Measurements from ENCODE around the gene BST1. TPM values are rescaled to one million over a fixed set of nuclear protein-coding genes. Genes with fewer than 3 reads are reported as not detected.

The BST1 gene
- polyA plus RNA-seq, 1 experiment, result 27.6 TPM

DNA sequence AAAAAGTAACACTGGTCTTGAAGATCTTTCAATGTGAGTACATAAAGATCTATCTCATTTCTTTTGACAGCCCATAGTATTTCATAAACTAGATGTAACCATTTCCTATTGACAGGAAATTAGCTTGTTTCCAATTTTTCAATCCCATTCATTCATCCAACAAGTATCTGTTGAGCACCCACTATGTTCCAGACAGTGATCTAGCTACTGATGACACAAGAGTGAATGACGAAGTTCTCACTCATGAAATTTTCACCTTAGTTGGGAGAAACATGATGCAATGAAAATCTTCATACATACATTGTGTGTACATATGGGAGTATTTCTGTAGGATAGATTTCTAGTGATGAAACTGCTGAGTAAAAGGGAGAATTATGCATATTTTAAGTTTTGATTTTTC, 76.9 kb downstream of the BST1 start:
- CTCF ChIA-PET, result interaction anchor here (0.6 to 2.1 kb wide), 7 partner anchors 9 to 487 kb away, joined by 3 to 9 read pairs (median 5); no protein-coding TSS in a partner anchor
- Histone ChIP-seq H3K27me3 (ENCODE audit: control insufficient read depth, insufficient read depth, low read length) (peaks cover 50% of the 10 kb centered on the region), H3K9me3 (ENCODE audit: control insufficient read depth, insufficient read depth, low read length) (no peaks in the 10 kb centered on the region), H3K4me3 (ENCODE audit: low read depth, low read length) (no peak overlapping the region), H3K27ac (ENCODE audit: low read depth, low read length) (no peak overlapping the region)
- POLR2A ChIA-PET, result no interaction called here
- DNase-seq (ENCODE audit: low read depth, low spot score), result no peak
- TF ChIP-seq, protein P1, sequence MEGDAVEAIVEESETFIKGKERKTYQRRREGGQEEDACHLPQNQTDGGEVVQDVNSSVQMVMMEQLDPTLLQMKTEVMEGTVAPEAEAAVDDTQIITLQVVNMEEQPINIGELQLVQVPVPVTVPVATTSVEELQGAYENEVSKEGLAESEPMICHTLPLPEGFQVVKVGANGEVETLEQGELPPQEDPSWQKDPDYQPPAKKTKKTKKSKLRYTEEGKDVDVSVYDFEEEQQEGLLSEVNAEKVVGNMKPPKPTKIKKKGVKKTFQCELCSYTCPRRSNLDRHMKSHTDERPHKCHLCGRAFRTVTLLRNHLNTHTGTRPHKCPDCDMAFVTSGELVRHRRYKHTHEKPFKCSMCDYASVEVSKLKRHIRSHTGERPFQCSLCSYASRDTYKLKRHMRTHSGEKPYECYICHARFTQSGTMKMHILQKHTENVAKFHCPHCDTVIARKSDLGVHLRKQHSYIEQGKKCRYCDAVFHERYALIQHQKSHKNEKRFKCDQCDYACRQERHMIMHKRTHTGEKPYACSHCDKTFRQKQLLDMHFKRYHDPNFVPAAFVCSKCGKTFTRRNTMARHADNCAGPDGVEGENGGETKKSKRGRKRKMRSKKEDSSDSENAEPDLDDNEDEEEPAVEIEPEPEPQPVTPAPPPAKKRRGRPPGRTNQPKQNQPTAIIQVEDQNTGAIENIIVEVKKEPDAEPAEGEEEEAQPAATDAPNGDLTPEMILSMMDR (IDR thresholded peaks at IDR 0.05; ENCODE audit: low read depth, low read length), result no peak

DNA sequence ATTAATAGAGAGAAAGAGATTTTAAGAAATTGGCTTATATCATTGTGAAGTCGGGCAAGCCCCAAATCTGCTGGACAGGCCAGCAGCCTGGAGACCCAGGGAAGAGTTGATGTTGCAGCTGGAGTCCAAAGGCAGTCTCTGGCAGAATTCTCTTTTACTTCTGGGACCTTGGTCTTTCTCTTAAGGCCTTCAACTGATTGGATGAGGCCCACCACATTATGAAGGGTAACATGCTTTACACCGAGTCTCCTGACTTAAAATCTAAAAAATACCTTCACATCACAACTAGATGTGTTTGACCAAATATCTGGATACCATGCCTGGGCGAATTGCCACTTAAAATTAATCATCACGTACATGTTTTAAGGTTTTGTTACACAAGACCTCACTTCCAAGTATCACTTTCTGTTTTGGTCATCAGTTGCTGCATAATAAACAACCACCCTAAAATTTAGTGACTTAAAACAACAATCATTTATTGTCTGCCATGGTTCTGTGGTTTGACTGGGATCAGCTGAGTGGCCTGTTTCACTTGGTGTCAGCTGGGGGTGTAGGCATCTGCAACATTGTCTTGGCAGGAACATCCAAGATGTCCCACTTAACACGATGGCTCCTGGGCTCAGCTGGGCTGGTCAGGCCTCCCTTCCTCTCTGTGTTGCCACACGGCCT, 78.7 kb downstream of the BST1 start:
- ChIA-PET CTCF (no interaction called here), POLR2A (no interaction called here)
- Histone ChIP-seq H3K9me3 (ENCODE audit: control insufficient read depth, insufficient read depth, low read length) (peaks cover 2% of the 10 kb centered on the region), H3K4me3 (ENCODE audit: low read depth, low read length) (no peak overlapping the region), H3K27ac (ENCODE audit: low read depth, low read length) (no peak overlapping the region), H3K27me3 (ENCODE audit: control insufficient read depth, insufficient read depth, low read length) (peaks cover 51% of the 10 kb centered on the region)
- no peak for DNase-seq (ENCODE audit: low read depth, low spot score)
- TF ChIP-seq, protein P1 (IDR thresholded peaks at IDR 0.05; ENCODE audit: low read depth, low read length), result no peak

Other genes starting within 250 kb of the BST1 start
- 33.8 and 40.7 TPM in 2 replicates for gene CC2D2A, start 233.2 kb upstream of the BST1 start, polyA plus RNA-seq (2011; rRNA removed)
- 40.4 and 56.4 TPM in 2 replicates for gene FBXL5, start 47.7 kb upstream of the BST1 start, polyA plus RNA-seq (2011; rRNA removed)
- 31.6 and 47.3 TPM in 2 replicates for gene FAM200B, start 21.2 kb upstream of the BST1 start, polyA plus RNA-seq (2011; rRNA removed)
- gene CD38, start 75.3 kb downstream of the BST1 start, polyA plus RNA-seq (2011; rRNA removed), result 0.02 TPM in 1 of 2 replicates, not detected in the other
- not detected in 2 replicates for gene FGFBP1, start 235.7 kb downstream of the BST1 start, polyA plus RNA-seq (2011; rRNA removed)